Suprapubic skin (tissue), 4 donors: ENCODE data around the gene SPNS3. TPM values are rescaled to one million over a fixed set of nuclear protein-coding genes. Genes with fewer than 3 reads are reported as not detected.

Experiments used
- DNase-seq, 2 donors: peaks; one replicate each; pipeline ENCODE4 v3.0.0-alpha.2; 2019; ENCODE audit warnings: low spot score in 2 of 2
- H3K27ac ChIP-seq: fragments of 200-600 bp; sonication (generic); one replicate; pipeline ENCODE4 v1.5.1; 2019
- H3K27me3 ChIP-seq: fragments of 200-600 bp; sonication (generic); one replicate; pipeline ENCODE4 v1.5.1; 2019
- H3K36me3 ChIP-seq: fragments of 200-600 bp; sonication (generic); one replicate; pipeline ENCODE4 v1.5.1; 2019
- H3K4me1 ChIP-seq: fragments of 200-600 bp; sonication (generic); one replicate; pipeline ENCODE4 v1.5.1; 2019
- H3K4me3 ChIP-seq: fragments of 200-600 bp; sonication (generic); one replicate; pipeline ENCODE4 v1.5.1; 2019; ENCODE audit warnings: mild to moderate bottlenecking
- H3K9me3 ChIP-seq: fragments of 200-600 bp; sonication (generic); one replicate; pipeline ENCODE4 v1.5.1; 2019
- EP300 ChIP-seq: sonication (generic); formaldehyde crosslinking; IDR thresholded peaks from one replicate; pipeline ENCODE4 v1.6.1; 2017; ENCODE audit warnings: antibody characterized with exemption
- POLR2A ChIP-seq, 2 donors: fragments of 450-650 bp; IDR thresholded peaks; one replicate each; pipeline ENCODE4 v1.6.1; 2017; ENCODE audit warnings: antibody characterized with exemption in 2 of 2, mild to moderate bottlenecking in 2 of 2, moderate library complexity in 2 of 2
- POLR2AphosphoS5 ChIP-seq, 3 donors: sonication (generic); formaldehyde crosslinking; IDR thresholded peaks; one replicate each; pipeline ENCODE4 v1.6.1; 2017; ENCODE audit warnings: antibody characterized with exemption in 3 of 3
- WGBS: methylation state at CpG from one replicate; pipeline ENCODE4 v1.1.5; 2018; 5-methylcytosine and 5-hydroxymethylcytosine counted together
- total RNA-seq, 4 donors: library from RNA; depleted of rRNA; stranded (reverse); fragments of >200 nt; gene quantifications; one replicate each; pipeline ENCODE4 v1.1.0, GENCODE V29; 2016
- TF ChIP-seq, protein P1 (sequence below), 2 donors: fragments of 200-600 bp in 1 of 2; fragments of 450-650 bp in 1 of 2; sonication (generic) in 1 of 2; IDR thresholded peaks; one replicate each; pipeline ENCODE4 v1.5.1; 2016 to 2019; ENCODE audit warnings: antibody characterized with exemption in 2 of 2, mild to moderate bottlenecking in 1 of 2, moderate library complexity in 1 of 2

SPNS3 gene
- total RNA-seq, 4 donors from 2014 or later: 0.72 TPM; not detected in 3

DNA sequence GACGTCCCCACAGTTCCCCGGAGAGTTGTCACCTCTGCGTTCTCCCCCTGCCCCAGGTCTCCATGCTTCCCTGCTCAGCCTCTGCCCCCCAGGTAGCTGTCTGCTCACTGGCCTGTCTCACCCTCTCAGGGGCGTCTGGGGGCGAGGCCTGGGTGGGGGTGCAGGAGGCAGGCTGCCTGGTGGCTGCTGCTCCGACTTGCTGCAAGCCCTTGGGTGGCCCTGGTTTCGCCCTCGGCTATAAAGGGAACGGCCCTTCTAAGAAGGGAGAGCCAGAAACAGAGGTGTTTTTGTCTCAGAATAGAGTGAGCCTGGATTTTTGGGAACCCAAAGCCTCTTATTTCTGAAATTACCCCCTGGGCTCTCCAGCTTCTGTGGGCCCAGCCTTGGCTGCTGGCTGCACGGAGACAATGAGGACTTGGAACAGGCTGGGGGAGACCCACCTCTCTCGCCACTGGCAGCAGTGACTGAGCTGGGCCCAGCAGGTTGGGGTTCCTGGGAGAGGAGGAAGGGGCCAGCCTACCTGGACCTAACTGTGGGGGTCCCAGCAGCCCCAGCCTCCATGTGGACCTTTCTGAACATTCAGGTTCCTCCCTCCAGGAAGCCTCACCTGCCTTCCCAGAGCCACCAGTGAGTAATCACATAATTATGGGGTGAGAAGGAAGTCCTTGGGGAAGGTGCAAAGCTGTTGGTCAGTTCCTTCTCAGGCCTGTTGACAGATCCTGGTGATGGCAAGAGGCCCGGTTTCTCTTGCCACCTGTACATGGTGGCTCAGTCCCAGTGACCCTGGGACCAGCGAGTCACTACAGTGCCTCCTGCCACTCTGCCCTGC lies 49.5 kb downstream of the SPNS3 start:
- H3K4me1 ChIP-seq: peaks cover 16% of the 10 kb centered on the region
- no peaks in the 10 kb centered on the region for H3K9me3 ChIP-seq
- 58% methylated on average over 13 of the region's 13 CpGs for WGBS
- H3K4me3 ChIP-seq: no peak overlapping the region
- H3K27ac ChIP-seq: no peak overlapping the region
- TF ChIP-seq, protein P1, sequence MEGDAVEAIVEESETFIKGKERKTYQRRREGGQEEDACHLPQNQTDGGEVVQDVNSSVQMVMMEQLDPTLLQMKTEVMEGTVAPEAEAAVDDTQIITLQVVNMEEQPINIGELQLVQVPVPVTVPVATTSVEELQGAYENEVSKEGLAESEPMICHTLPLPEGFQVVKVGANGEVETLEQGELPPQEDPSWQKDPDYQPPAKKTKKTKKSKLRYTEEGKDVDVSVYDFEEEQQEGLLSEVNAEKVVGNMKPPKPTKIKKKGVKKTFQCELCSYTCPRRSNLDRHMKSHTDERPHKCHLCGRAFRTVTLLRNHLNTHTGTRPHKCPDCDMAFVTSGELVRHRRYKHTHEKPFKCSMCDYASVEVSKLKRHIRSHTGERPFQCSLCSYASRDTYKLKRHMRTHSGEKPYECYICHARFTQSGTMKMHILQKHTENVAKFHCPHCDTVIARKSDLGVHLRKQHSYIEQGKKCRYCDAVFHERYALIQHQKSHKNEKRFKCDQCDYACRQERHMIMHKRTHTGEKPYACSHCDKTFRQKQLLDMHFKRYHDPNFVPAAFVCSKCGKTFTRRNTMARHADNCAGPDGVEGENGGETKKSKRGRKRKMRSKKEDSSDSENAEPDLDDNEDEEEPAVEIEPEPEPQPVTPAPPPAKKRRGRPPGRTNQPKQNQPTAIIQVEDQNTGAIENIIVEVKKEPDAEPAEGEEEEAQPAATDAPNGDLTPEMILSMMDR (IDR thresholded peaks at IDR 0.05): no peak
- TF ChIP-seq POLR2AphosphoS5 (IDR thresholded peaks at IDR 0.05) (no peak), EP300 (no peak), POLR2A (IDR thresholded peaks at IDR 0.05) (no peak)
- no peak for DNase-seq
- no peaks in the 10 kb centered on the region for H3K36me3 ChIP-seq
- peaks cover 3% of the 10 kb centered on the region for H3K27me3 ChIP-seq

DNA sequence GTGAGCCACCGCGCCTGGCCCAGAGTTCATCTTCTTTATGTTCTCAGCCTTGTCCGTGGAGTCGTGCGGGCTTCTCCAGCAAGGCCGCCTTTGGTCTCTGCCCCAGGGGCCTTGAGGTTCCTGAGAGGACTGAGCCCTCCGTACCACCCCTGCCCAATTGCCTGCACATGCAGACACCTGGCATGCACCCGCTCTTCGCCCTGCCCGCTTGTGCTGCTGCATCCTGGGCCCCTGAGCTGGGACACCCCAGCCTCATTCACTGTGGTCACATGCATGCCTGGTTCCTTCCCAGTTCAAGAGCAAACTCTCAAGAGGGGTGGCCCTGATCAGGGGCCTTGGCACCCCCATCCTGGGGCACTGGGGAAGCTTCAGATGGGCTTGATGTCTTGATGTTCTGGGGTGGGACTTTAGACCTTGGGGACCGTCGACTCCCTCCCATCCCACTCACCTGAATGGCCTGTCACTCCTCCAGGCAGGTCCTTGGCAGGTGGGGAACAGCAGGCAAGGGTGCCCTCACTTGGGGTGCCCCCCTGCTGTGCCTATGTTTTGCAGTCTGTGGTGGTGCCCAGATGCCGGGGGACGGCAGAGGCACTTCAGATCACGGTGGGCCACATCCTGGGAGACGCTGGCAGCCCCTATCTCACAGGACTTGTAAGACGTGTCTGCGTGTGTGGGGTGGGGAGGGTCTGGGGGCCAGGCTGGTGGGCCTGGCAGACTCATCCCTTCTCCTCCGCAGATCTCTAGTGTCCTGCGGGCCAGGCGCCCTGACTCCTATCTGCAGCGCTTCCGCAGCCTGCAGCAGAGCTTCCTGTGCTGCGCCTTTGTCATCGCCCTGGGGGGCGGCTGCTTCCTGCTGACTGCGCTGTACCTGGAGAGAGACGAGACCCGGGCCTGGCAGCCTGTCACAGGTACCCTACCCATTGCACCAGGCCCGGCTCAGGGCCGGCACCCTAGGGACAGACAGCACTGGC lies 52.2 kb downstream of the SPNS3 start:
- 83% methylated on average over 19 of the region's 31 CpGs for WGBS
- no peak for TF ChIP-seq EP300
- no peaks in the 10 kb centered on the region for H3K36me3 ChIP-seq
- H3K27me3 ChIP-seq: peaks cover 3% of the 10 kb centered on the region
- no peak overlapping the region for H3K4me3 ChIP-seq
- H3K9me3 ChIP-seq: no peaks in the 10 kb centered on the region
- peaks cover 14% of the 10 kb centered on the region for H3K4me1 ChIP-seq
- H3K27ac ChIP-seq: no peak overlapping the region
- DNase-seq: peak in 1 of 2 donors; percentile 55

DNA sequence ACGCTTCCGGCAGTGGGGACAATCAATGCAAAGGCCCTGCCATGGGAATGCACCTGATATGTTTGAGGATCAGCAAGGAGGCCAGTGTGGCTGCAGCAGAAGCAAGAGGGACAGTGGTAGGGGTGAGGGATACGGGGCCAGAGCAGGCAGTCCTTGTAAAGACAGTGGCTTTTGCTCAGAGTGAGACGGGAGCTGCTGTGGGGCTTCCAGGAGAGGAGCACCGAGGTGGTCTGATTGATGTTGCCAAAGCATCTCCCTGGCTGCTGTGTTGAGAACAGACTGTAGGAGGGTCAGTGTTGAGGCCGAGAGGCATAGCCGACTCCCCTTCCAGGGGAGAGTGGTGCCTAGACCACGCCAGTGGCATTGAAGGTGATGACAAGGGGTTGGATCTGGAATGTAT lies 53.6 kb downstream of the SPNS3 start:
- DNase-seq: no peak

DNA sequence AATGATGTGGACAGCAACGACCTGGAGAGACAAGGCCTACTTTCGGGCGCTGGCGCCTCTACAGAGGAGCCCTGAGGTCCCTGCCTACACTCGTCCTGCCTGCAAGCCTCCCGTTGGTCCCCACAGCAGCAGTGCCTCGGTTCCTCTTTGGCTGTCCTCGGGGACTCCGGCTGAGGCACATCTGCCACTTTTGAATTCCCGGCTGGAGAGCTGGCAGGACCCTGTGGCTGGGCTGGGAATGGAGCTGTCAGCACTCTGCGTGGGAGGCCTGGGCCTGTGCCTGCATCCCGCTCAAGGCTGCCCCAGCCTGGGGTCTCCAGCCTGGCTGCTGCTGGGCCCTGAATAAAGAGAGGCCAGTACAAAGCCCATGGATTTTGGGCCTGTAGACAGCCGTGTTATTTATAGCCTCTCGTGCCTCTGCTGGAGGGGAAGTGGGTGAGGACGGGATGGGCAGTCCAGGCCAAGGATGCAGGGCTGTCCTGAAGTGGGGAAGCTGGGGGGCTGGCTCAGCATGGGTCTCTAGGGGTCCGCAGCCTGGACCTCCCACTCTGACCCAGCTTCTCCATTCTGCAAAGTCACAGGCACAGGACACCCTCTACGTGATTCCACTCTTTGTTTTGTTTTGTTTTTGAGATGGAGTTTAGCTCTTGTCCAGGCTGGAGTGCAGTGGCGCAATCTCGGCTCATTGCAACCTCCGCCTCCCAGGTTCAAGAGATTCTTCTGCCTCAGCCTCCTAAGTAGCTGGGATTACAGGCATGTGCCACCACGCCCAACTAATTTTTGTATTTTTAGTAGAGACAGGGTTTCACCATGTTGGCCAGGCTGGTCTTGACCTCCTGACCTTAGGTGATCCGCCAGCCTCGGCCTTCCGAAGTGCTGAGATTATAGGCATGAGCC lies 54.3 kb downstream of the SPNS3 start:
- WGBS: 88% methylated on average over 11 of the region's 24 CpGs
- H3K4me1 ChIP-seq: peaks cover 4% of the 10 kb centered on the region
- TF ChIP-seq POLR2A (IDR thresholded peaks at IDR 0.05) (no peak), POLR2AphosphoS5 (IDR thresholded peaks at IDR 0.05) (no peak), EP300 (no peak)
- TF ChIP-seq, protein P1 (IDR thresholded peaks at IDR 0.05): no peak
- peaks cover 1% of the 10 kb centered on the region for H3K27me3 ChIP-seq
- H3K36me3 ChIP-seq: no peaks in the 10 kb centered on the region
- H3K9me3 ChIP-seq: no peaks in the 10 kb centered on the region
- DNase-seq: no peak
- no peak overlapping the region for H3K4me3 ChIP-seq
- H3K27ac ChIP-seq: no peak overlapping the region

More for the DNA sequence above, 53.6 kb downstream of the SPNS3 start:
- Histone ChIP-seq H3K36me3 (no peaks in the 10 kb centered on the region), H3K27ac (no peak overlapping the region), H3K4me1 (peaks cover 8% of the 10 kb centered on the region), H3K27me3 (peaks cover 3% of the 10 kb centered on the region), H3K4me3 (no peak overlapping the region), H3K9me3 (no peaks in the 10 kb centered on the region)
- TF ChIP-seq, protein P1 (IDR thresholded peaks at IDR 0.05): no peak
- TF ChIP-seq POLR2AphosphoS5 (IDR thresholded peaks at IDR 0.05): no peak
- TF ChIP-seq EP300: no peak
- no peak for TF ChIP-seq POLR2A (IDR thresholded peaks at IDR 0.05)
- WGBS: 84% methylated on average over 8 of the region's 8 CpGs

DNA sequence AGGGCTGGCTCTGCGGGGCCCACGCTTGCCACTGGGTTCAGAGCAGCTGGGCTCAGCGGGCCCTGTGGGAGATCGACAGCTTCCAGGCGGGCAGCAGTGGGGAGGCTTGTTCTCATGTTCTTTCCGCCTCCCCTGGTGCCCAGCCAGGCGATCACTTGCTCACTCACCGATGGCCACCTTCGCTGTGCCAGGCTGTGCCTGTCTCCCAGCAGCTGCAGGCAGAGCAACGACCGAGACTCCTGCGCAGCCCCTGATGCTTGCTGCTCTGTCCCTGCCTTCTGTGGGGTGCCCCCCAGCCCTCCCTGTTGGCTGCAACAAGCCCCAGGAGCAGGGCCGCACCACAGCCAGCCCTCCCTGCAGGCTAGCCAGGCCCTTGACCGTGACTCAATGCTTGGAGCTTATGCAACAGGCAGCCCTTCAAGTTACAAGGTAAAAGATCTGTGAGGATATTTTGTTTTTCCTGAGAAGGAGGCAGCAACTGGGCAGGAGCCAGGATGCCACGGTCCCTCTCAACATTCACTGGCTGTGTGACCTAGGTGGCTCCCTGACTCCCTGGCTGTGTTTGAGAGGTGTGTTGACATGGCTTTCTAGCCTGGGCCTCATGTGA lies 55.4 kb downstream of the SPNS3 start:
- 90% methylated on average over 9 of the region's 15 CpGs for WGBS
- no peaks in the 10 kb centered on the region for H3K4me1 ChIP-seq
- DNase-seq: no peak
- H3K4me3 ChIP-seq: no peak overlapping the region
- TF ChIP-seq EP300 (no peak), POLR2AphosphoS5 (IDR thresholded peaks at IDR 0.05) (no peak), POLR2A (IDR thresholded peaks at IDR 0.05) (no peak)
- H3K27me3 ChIP-seq: no peaks in the 10 kb centered on the region
- no peaks in the 10 kb centered on the region for H3K36me3 ChIP-seq
- no peak overlapping the region for H3K27ac ChIP-seq
- no peaks in the 10 kb centered on the region for H3K9me3 ChIP-seq
